H9 (cell line): ENCODE data around the gene SETD9. TPM values are rescaled to one million over a fixed set of nuclear protein-coding genes. Genes with fewer than 3 reads are reported as not detected.

ENCODE experiments used
- DNase-seq: peaks from one replicate; pipeline ENCODE4 v3.0.0-alpha.2; 2017
- H2AFZ ChIP-seq: one replicate; pipeline ENCODE4 v1.6.1; 2013; ENCODE audit warnings: mild to moderate bottlenecking, low read length, control low read depth, moderate library complexity
- H2AK5ac ChIP-seq: 2 replicates; pipeline ENCODE4 v1.6.1; 2013; ENCODE audit warnings: low read length, control low read depth, mixed read lengths; ENCODE audit not compliant: insufficient read length
- H2BK120ac ChIP-seq: one replicate; pipeline ENCODE4 v1.6.1; 2013; ENCODE audit warnings: low read depth, mild to moderate bottlenecking, low read length, control low read depth, inconsistent platforms; ENCODE audit not compliant: poor library complexity, severe bottlenecking
- H2BK12ac ChIP-seq: 2 replicates; pipeline ENCODE4 v1.6.1; 2013; ENCODE audit warnings: low read length, control low read depth, mixed read lengths, low read depth; ENCODE audit not compliant: insufficient read length
- H2BK15ac ChIP-seq: 2 replicates; pipeline ENCODE4 v1.6.1; 2013; ENCODE audit warnings: low read depth, low read length, control low read depth
- H2BK20ac ChIP-seq: one replicate; pipeline ENCODE4 v1.6.1; 2013; ENCODE audit warnings: low read depth, mild to moderate bottlenecking, low read length, control low read depth, inconsistent platforms; ENCODE audit not compliant: poor library complexity, severe bottlenecking
- H2BK5ac ChIP-seq: 2 replicates; pipeline ENCODE4 v1.6.1; 2013; ENCODE audit warnings: low read length, control low read depth, mixed read lengths; ENCODE audit not compliant: insufficient read length
- H3K14ac ChIP-seq: 2 replicates; pipeline ENCODE4 v1.6.1; 2013; ENCODE audit warnings: low read length, control low read depth; ENCODE audit not compliant: insufficient read depth
- H3K18ac ChIP-seq: 2 replicates; pipeline ENCODE4 v1.6.1; 2013; ENCODE audit warnings: low read depth, mild to moderate bottlenecking, mixed read lengths, low read length, control low read depth; ENCODE audit not compliant: insufficient read length
- H3K23ac ChIP-seq: 2 replicates; pipeline ENCODE4 v1.6.1; 2013; ENCODE audit warnings: low read length, control low read depth, mixed read lengths, low read depth; ENCODE audit not compliant: insufficient read length
- H3K23me2 ChIP-seq: 2 replicates; pipeline ENCODE4 v1.6.1; 2013; ENCODE audit warnings: low read depth, mild to moderate bottlenecking, mixed read lengths, low read length, control low read depth; ENCODE audit not compliant: insufficient read length, poor library complexity, severe bottlenecking
- H3K27ac ChIP-seq: 2 replicates; pipeline ENCODE4 v1.5.1; 2013; ENCODE audit warnings: low read length, control low read depth, mixed read lengths, low read depth; ENCODE audit not compliant: insufficient read length
- H3K27me3 ChIP-seq: 2 replicates; pipeline ENCODE4 v1.6.1; 2013; ENCODE audit warnings: low read length, control low read depth, inconsistent platforms; ENCODE audit not compliant: insufficient read depth
- H3K4ac ChIP-seq: 2 replicates; pipeline ENCODE4 v1.6.1; 2013; ENCODE audit warnings: low read depth, mild to moderate bottlenecking, control low read depth, inconsistent platforms, low read length, moderate library complexity
- H3K4me1 ChIP-seq: 2 replicates; pipeline ENCODE4 v1.6.1; 2013; ENCODE audit warnings: low read length, control low read depth, inconsistent platforms; ENCODE audit not compliant: insufficient read depth
- H3K4me2 ChIP-seq: 2 replicates; pipeline ENCODE4 v1.6.1; 2013; ENCODE audit warnings: low read length, control low read depth, mixed read lengths; ENCODE audit not compliant: insufficient read length, insufficient read depth
- H3K56ac ChIP-seq: 2 replicates; pipeline ENCODE4 v1.6.1; 2013; ENCODE audit warnings: low read depth, mild to moderate bottlenecking, mixed read lengths, low read length, control low read depth; ENCODE audit not compliant: insufficient read length
- H3K79me1 ChIP-seq: 2 replicates; pipeline ENCODE4 v1.6.1; 2013; ENCODE audit warnings: low read depth, mild to moderate bottlenecking, moderate library complexity, low read length, control low read depth, inconsistent platforms; ENCODE audit not compliant: insufficient read depth, poor library complexity, severe bottlenecking
- H3K79me2 ChIP-seq: 2 replicates; pipeline ENCODE4 v1.6.1; 2013; ENCODE audit warnings: low read length, control low read depth, inconsistent platforms; ENCODE audit not compliant: insufficient read depth
- H3K9ac ChIP-seq: 2 replicates; pipeline ENCODE4 v1.6.1; 2013; ENCODE audit warnings: low read length, control low read depth, mixed read lengths; ENCODE audit not compliant: insufficient read length; ENCODE audit errors: extremely low read depth
- H3K9me3 ChIP-seq: one replicate; pipeline ENCODE4 v1.6.1; 2013; ENCODE audit warnings: low read depth, low read length, inconsistent platforms; ENCODE audit not compliant: control insufficient read depth
- H3T11ph ChIP-seq: one replicate; pipeline ENCODE4 v1.6.1; 2013; ENCODE audit warnings: mild to moderate bottlenecking, low read length, control low read depth, inconsistent platforms
- H4K20me1 ChIP-seq: one replicate; pipeline ENCODE4 v1.6.1; 2013; ENCODE audit not compliant: control insufficient read depth, insufficient read length, insufficient read depth
- H4K5ac ChIP-seq: 2 replicates; pipeline ENCODE4 v1.6.1; 2013; ENCODE audit warnings: low read depth, mild to moderate bottlenecking, mixed read lengths, low read length, control low read depth; ENCODE audit not compliant: insufficient read length
- H4K8ac ChIP-seq: replicated peaks from 2 replicates; pipeline ENCODE4 v1.6.1; 2013; ENCODE audit warnings: low read length, control low read depth, mixed read lengths, low read depth; ENCODE audit not compliant: insufficient read length
- H4K91ac ChIP-seq: 2 replicates; pipeline ENCODE4 v1.6.1; 2013; ENCODE audit warnings: low read depth, mild to moderate bottlenecking, moderate library complexity, mixed read lengths, low read length, control low read depth; ENCODE audit not compliant: insufficient read length
- H3K27ac Mint-ChIP-seq, 3 experiments: 2 replicates in 2 of 3; 3 replicates in 1 of 3; pipeline ENCODE4 v1.8.0; 2020 to 2021; ENCODE audit warnings: mixed read lengths in 3 of 3, mild to moderate bottlenecking in 1 of 3, moderate library complexity in 1 of 3
- H3K27me3 Mint-ChIP-seq: 2 replicates; pipeline ENCODE4 v1.8.0; 2021; ENCODE audit warnings: low read depth, mild to moderate bottlenecking, moderate library complexity, mixed read lengths
- H3K36me3 Mint-ChIP-seq, 3 experiments: 2 replicates in 2 of 3; 3 replicates in 1 of 3; pipeline ENCODE4 v1.8.0; 2020 to 2021; ENCODE audit warnings: low read depth in 3 of 3, mixed read lengths in 3 of 3; ENCODE audit not compliant: insufficient read depth in 1 of 3
- H3K4me1 Mint-ChIP-seq, 2 experiments: 2 replicates each; pipeline ENCODE4 v1.8.0; 2020; ENCODE audit warnings: mixed read lengths in 2 of 2
- H3K4me3 Mint-ChIP-seq, 2 experiments: 2 replicates in 1 of 2; 3 replicates in 1 of 2; pipeline ENCODE4 v1.8.0; 2020 to 2021; ENCODE audit warnings: mild to moderate bottlenecking in 2 of 2, mixed read lengths in 2 of 2, moderate library complexity in 1 of 2
- H3K9me3 Mint-ChIP-seq, 2 experiments: 2 replicates in 1 of 2; 3 replicates in 1 of 2; pipeline ENCODE4 v1.8.0; 2020; ENCODE audit warnings: mild to moderate bottlenecking in 2 of 2, mixed read lengths in 2 of 2, moderate library complexity in 1 of 2
- total RNA-seq: library from RNA; stranded (reverse); gene quantifications from 2 replicates; pipeline ENCODE4 v1.2.1, GENCODE V29; 2021
- TF ChIP-seq, protein P1 (sequence below): fragments of 200-600 bp; sonication (generic); conservative IDR thresholded peaks from 3 replicates; pipeline ENCODE4 v1.8.0; 2021; ENCODE audit warnings: antibody characterized with exemption, mild to moderate bottlenecking

The SETD9 gene
- total RNA-seq, 1 experiment from 2014 or later: 15.7 TPM

DNA sequence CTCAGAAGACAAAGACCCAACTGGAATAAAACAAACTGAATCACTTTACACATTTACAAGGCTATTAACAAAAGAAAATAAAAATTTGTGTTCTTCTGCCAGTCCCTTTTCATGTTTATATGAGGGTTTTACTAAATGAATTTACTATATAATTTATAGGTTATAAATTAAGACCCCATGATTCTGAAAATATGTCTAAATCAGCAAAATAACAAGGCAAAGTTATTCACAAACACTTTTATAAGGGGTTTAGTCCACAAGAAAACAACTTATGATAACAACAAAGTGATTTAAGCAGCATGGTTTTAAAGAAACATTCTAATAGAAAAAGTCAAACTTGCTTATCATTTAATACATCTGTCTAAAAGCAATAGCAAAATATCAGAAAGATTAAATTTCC lies 37.7 kb downstream of the SETD9 start:
- H4K20me1 ChIP-seq: no peaks in the 10 kb centered on the region
- H3K27me3 ChIP-seq: no peaks in the 10 kb centered on the region
- Mint-ChIP-seq H3K27ac (no peak overlapping the region), H3K27me3 (no peaks in the 10 kb centered on the region), H3K36me3 (peaks cover 19 to 58% (median 47%) of the 10 kb centered on the region in 3 experiments; a peak in 6 of 7 replicates), H3K4me3 (no peak overlapping the region), H3K9me3 (no peaks in the 10 kb centered on the region; a peak in 1 of 5 replicates), H3K4me1 (peaks cover 11 to 12% of the 10 kb centered on the region in 2 experiments)
- H2AK5ac ChIP-seq: no peak overlapping the region
- no peak overlapping the region for H2BK5ac ChIP-seq
- H2BK120ac ChIP-seq: no peak overlapping the region
- H3K18ac ChIP-seq: no peak overlapping the region
- H3K23ac ChIP-seq: no peak overlapping the region
- no peak overlapping the region for H2AFZ ChIP-seq
- no peak overlapping the region for H3K9ac ChIP-seq
- TF ChIP-seq, protein P1, sequence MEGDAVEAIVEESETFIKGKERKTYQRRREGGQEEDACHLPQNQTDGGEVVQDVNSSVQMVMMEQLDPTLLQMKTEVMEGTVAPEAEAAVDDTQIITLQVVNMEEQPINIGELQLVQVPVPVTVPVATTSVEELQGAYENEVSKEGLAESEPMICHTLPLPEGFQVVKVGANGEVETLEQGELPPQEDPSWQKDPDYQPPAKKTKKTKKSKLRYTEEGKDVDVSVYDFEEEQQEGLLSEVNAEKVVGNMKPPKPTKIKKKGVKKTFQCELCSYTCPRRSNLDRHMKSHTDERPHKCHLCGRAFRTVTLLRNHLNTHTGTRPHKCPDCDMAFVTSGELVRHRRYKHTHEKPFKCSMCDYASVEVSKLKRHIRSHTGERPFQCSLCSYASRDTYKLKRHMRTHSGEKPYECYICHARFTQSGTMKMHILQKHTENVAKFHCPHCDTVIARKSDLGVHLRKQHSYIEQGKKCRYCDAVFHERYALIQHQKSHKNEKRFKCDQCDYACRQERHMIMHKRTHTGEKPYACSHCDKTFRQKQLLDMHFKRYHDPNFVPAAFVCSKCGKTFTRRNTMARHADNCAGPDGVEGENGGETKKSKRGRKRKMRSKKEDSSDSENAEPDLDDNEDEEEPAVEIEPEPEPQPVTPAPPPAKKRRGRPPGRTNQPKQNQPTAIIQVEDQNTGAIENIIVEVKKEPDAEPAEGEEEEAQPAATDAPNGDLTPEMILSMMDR: no peak
- no peak overlapping the region for H4K8ac ChIP-seq
- DNase-seq: no peak
- H3T11ph ChIP-seq: no peak overlapping the region
- no peak overlapping the region for H3K4me2 ChIP-seq
- H3K27ac ChIP-seq: no peak overlapping the region
- H2BK12ac ChIP-seq: no peak overlapping the region
- peaks cover 10% of the 10 kb centered on the region for H3K23me2 ChIP-seq
- H3K9me3 ChIP-seq: no peaks in the 10 kb centered on the region
- H3K14ac ChIP-seq: no peak overlapping the region
- H3K79me2 ChIP-seq: peaks cover 2% of the 10 kb centered on the region; the same call in 1 of the 2 replicates
- H2BK20ac ChIP-seq: no peak overlapping the region
- no peaks in the 10 kb centered on the region for H3K79me1 ChIP-seq
- H4K5ac ChIP-seq: no peak overlapping the region
- no peaks in the 10 kb centered on the region for H3K4me1 ChIP-seq
- no peak overlapping the region for H3K4ac ChIP-seq
- H3K56ac ChIP-seq: no peak overlapping the region
- no peak overlapping the region for H4K91ac ChIP-seq
- no peak overlapping the region for H2BK15ac ChIP-seq
